Central memory CD4-positive, alpha-beta T cell (primary cell): ENCODE data around the gene ULK1.

ENCODE experiments used
- DNase-seq: peaks from one replicate; pipeline ENCODE4 v3.0.0; 2022

ULK1 gene

GRCh38 chr12:131892711-131893604 is 1.5 kb upstream of the ULK1 start:
- DNase-seq, result no peak

- DNase-seq, result no peak
Measured at GRCh38 chr12:131893605-131894312, 663 bp upstream of the ULK1 start.

GRCh38 chr12:131894981-131895639 is 688 bp downstream of the ULK1 start:
- DNase-seq, result no peak

- DNase-seq, result peak; percentile 17
Measured at GRCh38 chr12:131895640-131896079, 1.2 kb downstream of the ULK1 start.

GRCh38 chr12:131896080-131896810 is 1.8 kb downstream of the ULK1 start:
- DNase-seq, result peak; percentile 58

- DNase-seq, result no peak
Measured at GRCh38 chr12:131896811-131897270, 2.4 kb downstream of the ULK1 start.

GRCh38 chr12:131897276-131897675 is 2.9 kb downstream of the ULK1 start:
- DNase-seq, result no peak

- no peak for DNase-seq
Measured at GRCh38 chr12:131897875-131898274, 3.5 kb downstream of the ULK1 start.

- no peak for DNase-seq
Measured at GRCh38 chr12:131900397-131900796, 6.0 kb downstream of the ULK1 start.

- DNase-seq, result no peak
Measured at GRCh38 chr12:131901431-131902331, 7.3 kb downstream of the ULK1 start.

GRCh38 chr12:131902332-131903241 is 8.2 kb downstream of the ULK1 start:
- DNase-seq, result no peak

- no peak for DNase-seq
Measured at GRCh38 chr12:131903270-131904255, 9.1 kb downstream of the ULK1 start.

GRCh38 chr12:131904346-131904745 is 9.9 kb downstream of the ULK1 start:
- no peak for DNase-seq

- DNase-seq, result no peak
Measured at GRCh38 chr12:131905081-131905629, 10.7 kb downstream of the ULK1 start.

- no peak for DNase-seq
Measured at GRCh38 chr12:131905630-131906091, 11.2 kb downstream of the ULK1 start.

GRCh38 chr12:131907379-131908091 is 13.1 kb downstream of the ULK1 start:
- no peak for DNase-seq

- DNase-seq, result no peak
Measured at GRCh38 chr12:131908092-131909080, 14.0 kb downstream of the ULK1 start.
